GM23338 (cell line): Measurements from ENCODE around the gene CAMP. TPM values are rescaled to one million over a fixed set of nuclear protein-coding genes. Genes with fewer than 3 reads are reported as not detected.
A peak's percentile ranks its signal among the peaks of the same experiment; 100 is the strongest.

Experiments used
- ATAC-seq: fragments of 200-7000 bp; cut with Tn5 transposase; 3 replicates; pipeline ENCODE4 v1.9.1; 2020
- DNase-seq: peaks from one replicate; pipeline ENCODE4 v3.0.0-alpha.2; 2015; ENCODE audit warnings: low spot score
- H2AFZ ChIP-seq: fragments of 200-600 bp; sonication (generic); 2 replicates; pipeline ENCODE4 v1.8.0; 2016; ENCODE audit warnings: antibody characterized with exemption, mild to moderate bottlenecking, moderate library complexity
- H3F3A ChIP-seq: fragments of 200-600 bp; sonication (generic); replicated peaks from 2 replicates; pipeline ENCODE4 v1.8.0; 2017; ENCODE audit warnings: antibody characterized with exemption, mixed run types, low read depth
- H3K27ac ChIP-seq: fragments of 200-600 bp; sonication (generic); 2 replicates; pipeline ENCODE4 v1.6.1; 2016; ENCODE audit warnings: low read depth
- H3K27me3 ChIP-seq: fragments of 200-600 bp; sonication (generic); 2 replicates; pipeline ENCODE4 v1.8.0; 2016; ENCODE audit warnings: mild to moderate bottlenecking, mixed run types, moderate library complexity; ENCODE audit not compliant: insufficient read depth
- H3K36me3 ChIP-seq: fragments of 200-600 bp; sonication (generic); 2 replicates; pipeline ENCODE4 v1.8.0; 2016; ENCODE audit warnings: mild to moderate bottlenecking; ENCODE audit not compliant: insufficient read depth
- H3K4me1 ChIP-seq: fragments of 200-600 bp; sonication (generic); 2 replicates; pipeline ENCODE4 v1.8.0; 2016; ENCODE audit warnings: mild to moderate bottlenecking, moderate library complexity; ENCODE audit not compliant: insufficient read depth
- H3K4me2 ChIP-seq: fragments of 200-600 bp; sonication (generic); 2 replicates; pipeline ENCODE4 v1.7.1; 2017; ENCODE audit warnings: mixed run types
- H3K4me3 ChIP-seq: fragments of 200-600 bp; sonication (generic); 2 replicates; pipeline ENCODE4 v1.6.1; 2016; ENCODE audit warnings: mixed run types
- H3K79me2 ChIP-seq: fragments of 200-600 bp; sonication (generic); replicated peaks from 2 replicates; pipeline ENCODE4 v1.8.0; 2017; ENCODE audit warnings: mild to moderate bottlenecking; ENCODE audit not compliant: insufficient read depth
- H3K9me2 ChIP-seq: fragments of 200-600 bp; sonication (generic); 2 replicates; pipeline ENCODE4 v1.8.0; 2017; ENCODE audit not compliant: insufficient read depth
- H4K20me1 ChIP-seq: fragments of 200-600 bp; sonication (generic); replicated peaks from 2 replicates; pipeline ENCODE4 v1.8.0; 2017; ENCODE audit warnings: mild to moderate bottlenecking; ENCODE audit not compliant: insufficient read depth
- H3K27ac Mint-ChIP-seq: 2 replicates; pipeline ENCODE4 v1.8.0; 2020; ENCODE audit warnings: inconsistent platforms, mild to moderate bottlenecking, moderate library complexity, mixed read lengths
- H3K27me3 Mint-ChIP-seq: 3 replicates; pipeline ENCODE4 v1.8.0; 2022; ENCODE audit warnings: low read depth, mild to moderate bottlenecking, moderate library complexity, mixed read lengths, inconsistent platforms; ENCODE audit not compliant: insufficient read depth, poor library complexity
- H3K36me3 Mint-ChIP-seq: 3 replicates; pipeline ENCODE4 v1.8.0; 2021; ENCODE audit warnings: low read depth, mild to moderate bottlenecking, inconsistent platforms, moderate library complexity, mixed read lengths
- H3K4me1 Mint-ChIP-seq: 3 replicates; pipeline ENCODE4 v1.8.0; 2020; ENCODE audit warnings: mild to moderate bottlenecking, inconsistent platforms, mixed read lengths
- H3K4me3 Mint-ChIP-seq: 3 replicates; pipeline ENCODE4 v1.8.0; 2021; ENCODE audit warnings: moderate library complexity, mild to moderate bottlenecking, inconsistent platforms, mixed read lengths
- H3K9me3 Mint-ChIP-seq: 3 replicates; pipeline ENCODE4 v1.8.0; 2020; ENCODE audit warnings: moderate library complexity, mild to moderate bottlenecking, inconsistent platforms, mixed read lengths
- ETS1 ChIP-seq: IDR thresholded peaks from 2 replicates; pipeline ENCODE4 v1.6.1; 2016; ENCODE audit warnings: antibody characterized with exemption
- EZH2phosphoT487 ChIP-seq: fragments of 200-600 bp; sonication (generic); IDR thresholded peaks from one replicate; pipeline ENCODE4 v1.8.1; 2018; ENCODE audit warnings: antibody characterized with exemption; ENCODE audit not compliant: unreplicated experiment
- JUNB ChIP-seq: IDR thresholded peaks from one replicate; pipeline ENCODE4 v1.6.1; 2016; ENCODE audit warnings: antibody characterized with exemption; ENCODE audit not compliant: unreplicated experiment
- NANOG ChIP-seq: IDR thresholded peaks from 2 replicates; pipeline ENCODE4 v1.6.1; 2016; ENCODE audit warnings: antibody characterized with exemption, borderline replicate concordance
- POLR2AphosphoS5 ChIP-seq: IDR thresholded peaks from 2 replicates; pipeline ENCODE4 v1.6.1; 2016; ENCODE audit warnings: antibody characterized with exemption, low read depth
- REST ChIP-seq: IDR thresholded peaks from one replicate; pipeline ENCODE4 v1.6.1; 2018; ENCODE audit warnings: antibody characterized with exemption; ENCODE audit not compliant: unreplicated experiment
- polyA plus RNA-seq: library from polyadenylated mRNA; unstranded; fragments of >200 nt; fragmentation: Nextera tagmentation; extraction: Ambion mirVana; gene quantifications from 2 replicates; pipeline ENCODE4 v1.2.1, GENCODE V29; 2016
- total RNA-seq: library from RNA; depleted of rRNA; stranded (reverse); fragments of >200 nt; shearing (Covaris generic); gene quantifications from 2 replicates; pipeline ENCODE4 v1.2.3, GENCODE V29; 2014
- TF ChIP-seq, protein P1 (sequence below): fragments of 250-450 bp; sonication (Bioruptor Pico); IDR thresholded peaks from 2 replicates; pipeline ENCODE4 v1.5.0; 2020; ENCODE audit warnings: mild to moderate bottlenecking, moderate library complexity
- TF ChIP-seq, protein P2 (sequence below), 2 experiments: fragments of 200-600 bp in 1 of 2; sonication (generic) in 1 of 2; conservative IDR thresholded peaks; 2 replicates each; pipeline versions ENCODE4 v1.5.1 to v1.6.1; 2016 to 2017; ENCODE audit warnings: antibody characterized with exemption in 2 of 2, low read depth in 2 of 2, mild to moderate bottlenecking in 2 of 2, moderate library complexity in 1 of 2

The CAMP gene
- total and polyA plus RNA-seq, 2 experiments from 2014 or later, result not detected

GRCh38 chr3:48269592-48269991 is 46.3 kb downstream of the CAMP start:
- TF ChIP-seq, protein P1, sequence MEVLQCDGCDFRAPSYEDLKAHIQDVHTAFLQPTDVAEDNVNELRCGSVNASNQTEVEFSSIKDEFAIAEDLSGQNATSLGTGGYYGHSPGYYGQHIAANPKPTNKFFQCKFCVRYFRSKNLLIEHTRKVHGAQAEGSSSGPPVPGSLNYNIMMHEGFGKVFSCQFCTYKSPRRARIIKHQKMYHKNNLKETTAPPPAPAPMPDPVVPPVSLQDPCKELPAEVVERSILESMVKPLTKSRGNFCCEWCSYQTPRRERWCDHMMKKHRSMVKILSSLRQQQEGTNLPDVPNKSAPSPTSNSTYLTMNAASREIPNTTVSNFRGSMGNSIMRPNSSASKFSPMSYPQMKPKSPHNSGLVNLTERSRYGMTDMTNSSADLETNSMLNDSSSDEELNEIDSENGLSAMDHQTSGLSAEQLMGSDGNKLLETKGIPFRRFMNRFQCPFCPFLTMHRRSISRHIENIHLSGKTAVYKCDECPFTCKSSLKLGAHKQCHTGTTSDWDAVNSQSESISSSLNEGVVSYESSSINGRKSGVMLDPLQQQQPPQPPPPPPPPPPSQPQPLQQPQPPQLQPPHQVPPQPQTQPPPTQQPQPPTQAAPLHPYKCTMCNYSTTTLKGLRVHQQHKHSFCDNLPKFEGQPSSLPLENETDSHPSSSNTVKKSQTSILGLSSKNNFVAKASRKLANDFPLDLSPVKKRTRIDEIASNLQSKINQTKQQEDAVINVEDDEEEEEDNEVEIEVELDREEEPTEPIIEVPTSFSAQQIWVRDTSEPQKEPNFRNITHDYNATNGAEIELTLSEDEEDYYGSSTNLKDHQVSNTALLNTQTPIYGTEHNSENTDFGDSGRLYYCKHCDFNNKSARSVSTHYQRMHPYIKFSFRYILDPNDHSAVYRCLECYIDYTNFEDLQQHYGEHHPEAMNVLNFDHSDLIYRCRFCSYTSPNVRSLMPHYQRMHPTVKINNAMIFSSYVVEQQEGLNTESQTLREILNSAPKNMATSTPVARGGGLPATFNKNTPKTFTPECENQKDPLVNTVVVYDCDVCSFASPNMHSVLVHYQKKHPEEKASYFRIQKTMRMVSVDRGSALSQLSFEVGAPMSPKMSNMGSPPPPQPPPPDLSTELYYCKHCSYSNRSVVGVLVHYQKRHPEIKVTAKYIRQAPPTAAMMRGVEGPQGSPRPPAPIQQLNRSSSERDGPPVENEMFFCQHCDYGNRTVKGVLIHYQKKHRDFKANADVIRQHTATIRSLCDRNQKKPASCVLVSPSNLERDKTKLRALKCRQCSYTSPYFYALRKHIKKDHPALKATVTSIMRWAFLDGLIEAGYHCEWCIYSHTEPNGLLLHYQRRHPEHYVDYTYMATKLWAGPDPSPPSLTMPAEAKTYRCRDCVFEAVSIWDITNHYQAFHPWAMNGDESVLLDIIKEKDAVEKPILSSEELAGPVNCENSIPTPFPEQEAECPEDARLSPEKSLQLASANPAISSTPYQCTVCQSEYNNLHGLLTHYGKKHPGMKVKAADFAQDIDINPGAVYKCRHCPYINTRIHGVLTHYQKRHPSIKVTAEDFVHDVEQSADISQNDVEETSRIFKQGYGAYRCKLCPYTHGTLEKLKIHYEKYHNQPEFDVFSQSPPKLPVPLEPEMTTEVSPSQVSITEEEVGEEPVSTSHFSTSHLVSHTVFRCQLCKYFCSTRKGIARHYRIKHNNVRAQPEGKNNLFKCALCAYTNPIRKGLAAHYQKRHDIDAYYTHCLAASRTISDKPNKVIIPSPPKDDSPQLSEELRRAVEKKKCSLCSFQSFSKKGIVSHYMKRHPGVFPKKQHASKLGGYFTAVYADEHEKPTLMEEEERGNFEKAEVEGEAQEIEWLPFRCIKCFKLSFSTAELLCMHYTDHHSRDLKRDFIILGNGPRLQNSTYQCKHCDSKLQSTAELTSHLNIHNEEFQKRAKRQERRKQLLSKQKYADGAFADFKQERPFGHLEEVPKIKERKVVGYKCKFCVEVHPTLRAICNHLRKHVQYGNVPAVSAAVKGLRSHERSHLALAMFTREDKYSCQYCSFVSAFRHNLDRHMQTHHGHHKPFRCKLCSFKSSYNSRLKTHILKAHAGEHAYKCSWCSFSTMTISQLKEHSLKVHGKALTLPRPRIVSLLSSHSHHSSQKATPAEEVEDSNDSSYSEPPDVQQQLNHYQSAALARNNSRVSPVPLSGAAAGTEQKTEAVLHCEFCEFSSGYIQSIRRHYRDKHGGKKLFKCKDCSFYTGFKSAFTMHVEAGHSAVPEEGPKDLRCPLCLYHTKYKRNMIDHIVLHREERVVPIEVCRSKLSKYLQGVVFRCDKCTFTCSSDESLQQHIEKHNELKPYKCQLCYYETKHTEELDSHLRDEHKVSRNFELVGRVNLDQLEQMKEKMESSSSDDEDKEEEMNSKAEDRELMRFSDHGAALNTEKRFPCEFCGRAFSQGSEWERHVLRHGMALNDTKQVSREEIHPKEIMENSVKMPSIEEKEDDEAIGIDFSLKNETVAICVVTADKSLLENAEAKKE (CRISPR knock-in tag), result no peak
- TF ChIP-seq ETS1 (no peak), POLR2AphosphoS5 (0 out of 2 replicates have a peak, but pooled peaks have one; percentile 28)
- no peak overlapping the region for H3K4me2 ChIP-seq
- Mint-ChIP-seq H3K4me3 (no peak overlapping the region), H3K27me3 (peaks cover 15% of the 10 kb centered on the region), H3K27ac (no peak overlapping the region), H3K36me3 (peaks cover 86% of the 10 kb centered on the region), H3K9me3 (peaks cover 38% of the 10 kb centered on the region), H3K4me1 (no peaks in the 10 kb centered on the region; the same call in 2 of the 3 replicates)
- peaks cover 33% of the 10 kb centered on the region for H4K20me1 ChIP-seq
- peaks cover 49% of the 10 kb centered on the region for H3F3A ChIP-seq
- H3K27me3 ChIP-seq, result no peaks in the 10 kb centered on the region
- DNase-seq (no peak), ATAC-seq (no peak)
- 0 out of 2 replicates have a peak, but pooled peaks cover 6% of the 10 kb centered on the region for H3K79me2 ChIP-seq
- H3K36me3 ChIP-seq, result peaks cover 63% of the 10 kb centered on the region
- 0 out of 2 replicates have a peak, but pooled peaks cover 5% of the 10 kb centered on the region for H3K4me1 ChIP-seq
- no peak overlapping the region for H3K4me3 ChIP-seq
- 0 out of 2 replicates have a peak, but pooled peaks cover 4% of the 10 kb centered on the region for H3K9me2 ChIP-seq
- no peak overlapping the region for H3K27ac ChIP-seq
- H2AFZ ChIP-seq, result no peak overlapping the region

DNA sequence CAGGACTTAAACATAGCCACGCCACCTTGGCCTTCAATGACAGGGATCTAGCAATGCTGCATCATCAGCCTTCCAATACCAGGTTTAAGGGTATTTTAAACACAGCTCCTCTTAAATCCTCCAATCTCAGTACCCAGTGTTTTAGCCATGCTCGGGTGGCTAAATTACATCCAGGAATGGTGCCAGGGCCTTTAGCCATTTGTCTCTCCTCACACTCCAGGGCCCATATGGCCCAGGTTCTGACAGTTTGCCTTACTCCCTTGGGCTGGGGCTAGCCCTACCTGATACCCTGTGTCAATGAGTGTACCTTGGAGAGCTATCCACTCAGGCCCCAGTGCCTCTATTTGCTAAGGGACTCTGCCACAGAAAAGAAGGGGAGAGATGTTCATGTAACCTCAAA is 47.0 kb downstream of the CAMP start:
- Mint-ChIP-seq H3K36me3 (peaks cover 80% of the 10 kb centered on the region), H3K9me3 (peaks cover 38% of the 10 kb centered on the region), H3K4me1 (peaks cover 3% of the 10 kb centered on the region; the same call in 2 of the 3 replicates), H3K4me3 (no peak overlapping the region), H3K27me3 (peaks cover 15% of the 10 kb centered on the region), H3K27ac (no peak overlapping the region)
- Histone ChIP-seq H3K9me2 (0 out of 2 replicates have a peak, but pooled peaks cover 4% of the 10 kb centered on the region), H3K4me1 (peaks cover 6% of the 10 kb centered on the region; the same call in 1 of the 2 replicates), H3K27me3 (no peaks in the 10 kb centered on the region), H3K4me2 (no peak overlapping the region), H2AFZ (no peak overlapping the region), H3K36me3 (peaks cover 59% of the 10 kb centered on the region), H3F3A (peaks cover 52% of the 10 kb centered on the region), H3K79me2 (0 out of 2 replicates have a peak, but pooled peaks cover 5% of the 10 kb centered on the region), H3K27ac (no peak overlapping the region), H3K4me3 (no peak overlapping the region), H4K20me1 (peaks cover 26% of the 10 kb centered on the region)
- no peak for DNase-seq
- no peak for ATAC-seq
- TF ChIP-seq, protein P2, sequence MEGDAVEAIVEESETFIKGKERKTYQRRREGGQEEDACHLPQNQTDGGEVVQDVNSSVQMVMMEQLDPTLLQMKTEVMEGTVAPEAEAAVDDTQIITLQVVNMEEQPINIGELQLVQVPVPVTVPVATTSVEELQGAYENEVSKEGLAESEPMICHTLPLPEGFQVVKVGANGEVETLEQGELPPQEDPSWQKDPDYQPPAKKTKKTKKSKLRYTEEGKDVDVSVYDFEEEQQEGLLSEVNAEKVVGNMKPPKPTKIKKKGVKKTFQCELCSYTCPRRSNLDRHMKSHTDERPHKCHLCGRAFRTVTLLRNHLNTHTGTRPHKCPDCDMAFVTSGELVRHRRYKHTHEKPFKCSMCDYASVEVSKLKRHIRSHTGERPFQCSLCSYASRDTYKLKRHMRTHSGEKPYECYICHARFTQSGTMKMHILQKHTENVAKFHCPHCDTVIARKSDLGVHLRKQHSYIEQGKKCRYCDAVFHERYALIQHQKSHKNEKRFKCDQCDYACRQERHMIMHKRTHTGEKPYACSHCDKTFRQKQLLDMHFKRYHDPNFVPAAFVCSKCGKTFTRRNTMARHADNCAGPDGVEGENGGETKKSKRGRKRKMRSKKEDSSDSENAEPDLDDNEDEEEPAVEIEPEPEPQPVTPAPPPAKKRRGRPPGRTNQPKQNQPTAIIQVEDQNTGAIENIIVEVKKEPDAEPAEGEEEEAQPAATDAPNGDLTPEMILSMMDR (conservative IDR thresholded peaks at IDR 0.05; ENCODE audit: low read depth in 2 of 2), result no peak
- TF ChIP-seq EZH2phosphoT487 (no peak), JUNB (no peak), NANOG (no peak), REST (no peak)
